HG03095 (cell line): ENCODE measurements around the gene TBC1D14.
"Not testable (repeated sequence)": the region's sequence is repeated elsewhere in the genome, so short reads cannot be mapped to it uniquely, and the experiment has no call there.

Experiments used
- ATAC-seq: cut with Tn5 transposase; IDR thresholded peaks from one replicate; pipeline ENCODE4 v1.9.1; 2021; ENCODE audit warnings: moderate library complexity; ENCODE audit not compliant: unreplicated experiment

The TBC1D14 gene

DNA sequence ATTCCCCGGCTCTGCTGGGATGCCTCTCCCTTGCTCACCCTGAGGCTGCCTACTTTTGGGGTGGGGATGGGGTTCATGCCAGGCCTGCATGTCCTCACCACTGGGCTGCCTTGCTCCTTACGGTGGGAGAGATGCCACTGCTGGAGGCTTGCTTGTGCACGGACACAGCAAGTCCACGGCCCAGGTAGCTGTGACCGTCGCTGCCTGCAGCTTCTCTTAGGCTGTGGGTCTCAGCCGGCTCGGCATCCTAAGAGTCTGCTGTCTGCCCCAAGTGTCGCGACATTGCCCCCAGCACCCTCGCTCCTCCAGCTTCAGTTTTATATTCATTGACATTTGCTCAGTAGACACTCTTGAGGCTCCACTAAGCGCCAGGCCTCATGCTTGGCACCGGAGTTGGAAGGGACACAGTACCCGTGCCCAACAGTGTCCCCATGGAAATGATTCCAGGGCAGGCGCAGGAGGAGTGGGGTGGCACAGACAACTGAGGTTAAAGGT is 58.3 kb downstream of the TBC1D14 start:
- no peak for ATAC-seq

DNA sequence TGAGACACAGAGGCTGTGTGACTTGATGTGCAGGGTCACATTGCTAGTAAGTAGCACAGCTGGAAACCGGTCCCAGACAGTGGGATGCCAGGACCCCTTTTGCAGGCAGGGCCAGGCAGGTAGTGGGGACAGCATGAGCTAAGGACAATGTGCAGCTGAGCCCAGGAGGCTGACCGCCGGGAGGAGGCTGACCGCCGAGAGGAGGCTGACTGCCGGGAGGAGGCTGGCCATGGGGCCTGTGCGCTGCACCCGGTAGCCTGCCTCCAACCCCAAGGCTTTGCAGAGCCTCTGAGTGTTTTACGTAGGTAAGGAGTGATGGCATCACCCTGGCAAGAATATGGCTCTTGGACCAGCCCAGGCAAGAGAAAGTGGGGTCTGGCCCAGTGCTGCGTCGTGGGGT is 58.9 kb downstream of the TBC1D14 start:
- no peak for ATAC-seq

DNA sequence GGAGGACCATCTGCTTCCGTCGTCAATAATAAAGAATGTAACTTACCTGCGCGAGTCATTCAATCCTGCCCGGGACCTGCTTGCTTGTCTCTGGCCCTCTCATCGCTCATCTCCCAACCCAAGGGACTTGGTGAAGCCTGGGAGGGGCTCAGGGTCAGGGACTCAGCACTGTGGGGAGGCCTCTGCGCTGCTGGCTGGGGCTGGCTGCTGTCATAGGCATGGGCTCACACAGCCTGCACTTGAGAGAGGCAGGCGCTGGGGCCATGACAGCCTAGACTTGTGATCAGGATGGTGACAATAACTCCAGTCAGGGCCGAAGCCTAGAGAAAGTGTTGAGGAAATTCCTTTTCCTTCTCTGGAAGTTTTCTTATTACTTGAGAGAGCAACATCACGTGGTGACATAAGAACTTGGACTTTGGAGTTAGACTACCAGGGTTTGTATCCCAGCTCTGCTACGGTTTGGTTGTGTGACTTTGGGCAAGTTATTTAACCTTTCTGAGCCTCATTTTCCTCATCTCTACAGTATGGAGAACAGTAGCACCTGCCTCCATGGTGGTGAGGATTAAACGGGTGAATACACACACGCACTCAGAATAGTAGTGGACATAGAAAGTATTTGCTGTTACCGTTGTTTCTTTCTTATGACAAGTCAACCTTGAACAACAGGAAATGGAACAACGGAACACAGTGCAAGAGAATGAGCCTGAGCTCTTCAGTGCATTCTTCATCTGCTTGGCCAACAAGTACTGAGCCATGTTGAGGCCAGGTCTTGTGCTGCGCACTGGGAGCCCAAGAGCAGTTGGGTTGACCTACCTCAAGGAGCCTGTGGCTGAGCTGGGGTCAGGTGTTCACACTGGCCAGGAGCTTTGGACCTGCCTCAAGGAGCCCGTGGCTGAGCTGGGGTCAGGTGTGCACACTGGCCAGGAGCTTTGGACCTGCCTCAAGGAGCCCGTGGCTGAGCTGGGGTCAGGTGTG is 60.5 kb downstream of the TBC1D14 start:
- peak; percentile 78 for ATAC-seq

DNA sequence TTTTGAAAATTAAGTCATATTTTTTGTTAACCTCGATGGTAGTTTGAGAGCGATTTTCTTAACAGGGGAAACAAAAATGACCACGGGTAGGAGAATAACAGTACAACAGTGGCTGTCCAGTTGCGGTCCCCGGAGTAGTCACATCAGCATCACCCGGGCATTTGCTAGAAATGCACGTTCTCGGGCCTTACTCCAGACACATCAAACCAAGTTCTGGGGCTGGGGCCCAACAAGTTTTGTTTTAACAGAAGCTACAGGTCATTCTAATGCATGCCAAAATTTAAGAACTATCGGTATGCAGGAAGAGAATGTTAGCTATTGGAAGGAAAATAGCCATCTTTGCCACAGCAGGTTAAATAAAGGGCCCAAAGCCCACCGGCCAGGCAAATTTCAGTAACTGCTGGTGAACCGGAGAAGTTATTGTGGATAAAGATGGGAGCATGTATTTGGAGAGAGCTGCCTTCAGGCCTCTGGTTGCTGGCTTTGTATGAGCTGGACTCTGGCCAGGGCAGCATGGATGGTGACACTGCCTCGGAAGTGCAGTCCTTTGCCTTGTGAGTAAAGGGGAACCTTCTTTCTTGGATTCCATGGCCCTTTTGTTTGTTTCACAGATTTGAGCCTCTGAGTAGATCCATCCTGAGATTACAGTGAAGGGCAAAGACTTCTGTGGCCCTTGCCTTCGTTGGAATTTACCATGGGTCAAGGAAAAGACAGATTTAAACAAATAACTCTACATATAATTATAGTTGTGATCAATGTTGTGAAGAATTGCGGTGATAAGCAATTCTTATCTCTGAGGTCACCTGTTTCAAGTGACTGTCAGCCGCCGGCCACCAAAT is 62.1 kb downstream of the TBC1D14 start:
- ATAC-seq: no peak

DNA sequence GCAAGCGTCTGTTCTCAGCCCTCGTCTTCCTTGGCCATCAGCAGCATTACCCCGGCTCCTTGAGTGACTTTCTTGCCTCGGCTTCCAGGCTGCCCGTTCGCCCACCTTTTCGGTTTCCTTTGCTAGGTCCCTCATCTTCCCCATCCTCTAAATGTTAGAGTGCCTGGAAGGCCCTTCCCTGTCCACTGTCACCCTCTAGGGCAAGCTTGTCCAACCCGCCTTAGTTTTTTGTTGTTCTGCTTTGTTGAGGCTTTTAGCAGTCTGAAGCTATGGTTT is 62.7 kb downstream of the TBC1D14 start:
- ATAC-seq: no peak

DNA sequence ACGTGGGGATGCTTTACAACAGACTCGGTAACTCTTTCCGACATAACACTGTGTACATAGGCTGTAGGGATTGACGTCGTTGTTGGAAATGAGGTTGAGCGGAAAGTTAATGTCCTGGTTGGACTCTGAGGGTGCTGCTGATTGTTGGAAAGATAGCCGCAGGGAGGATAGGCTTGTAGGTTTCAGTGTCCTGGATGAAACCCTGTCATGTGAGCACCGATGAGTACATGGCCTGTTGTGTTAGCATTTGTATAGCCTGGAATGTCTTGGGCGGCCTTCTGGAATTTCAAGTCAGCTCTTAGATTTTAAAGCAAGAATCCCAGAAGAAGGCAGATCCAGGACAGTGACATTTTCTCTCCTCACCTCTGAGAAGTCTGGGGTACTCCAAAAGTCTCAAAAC is 63.3 kb downstream of the TBC1D14 start:
- ATAC-seq: no peak

DNA sequence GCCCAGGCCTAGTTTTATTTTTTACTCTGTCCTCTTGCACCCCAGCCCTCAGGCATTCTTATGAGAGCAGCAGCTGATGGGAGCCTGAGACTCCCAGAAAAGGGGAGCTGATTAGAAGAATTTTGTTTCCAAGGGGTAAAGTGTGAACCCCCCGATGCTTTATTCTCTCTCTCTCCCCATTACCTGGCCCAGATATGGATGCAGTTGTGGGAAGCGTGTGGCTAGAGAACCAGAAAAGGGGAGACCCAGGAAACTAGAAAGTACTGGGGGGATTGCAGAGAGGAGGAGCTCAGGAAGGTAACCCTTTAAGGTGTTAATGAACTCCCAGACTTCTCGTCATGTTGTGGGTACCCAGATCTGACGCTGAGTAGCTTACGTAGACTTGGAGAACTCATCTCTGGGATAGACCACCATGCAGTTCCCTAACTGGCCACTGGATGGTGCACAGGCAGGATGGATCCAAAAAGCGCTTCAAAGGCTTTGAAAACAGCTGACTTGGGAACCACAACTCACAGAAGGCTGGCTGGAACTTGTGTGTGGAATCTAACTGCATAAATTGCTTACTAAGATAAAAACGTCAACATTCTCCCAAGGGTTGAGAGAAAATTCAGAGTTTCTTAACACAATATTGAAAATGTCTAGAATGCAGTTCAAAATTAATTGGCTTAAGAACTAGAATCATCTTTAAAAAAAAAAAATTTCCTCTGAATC is 64.7 kb downstream of the TBC1D14 start:
- peak; percentile 56 for ATAC-seq

DNA sequence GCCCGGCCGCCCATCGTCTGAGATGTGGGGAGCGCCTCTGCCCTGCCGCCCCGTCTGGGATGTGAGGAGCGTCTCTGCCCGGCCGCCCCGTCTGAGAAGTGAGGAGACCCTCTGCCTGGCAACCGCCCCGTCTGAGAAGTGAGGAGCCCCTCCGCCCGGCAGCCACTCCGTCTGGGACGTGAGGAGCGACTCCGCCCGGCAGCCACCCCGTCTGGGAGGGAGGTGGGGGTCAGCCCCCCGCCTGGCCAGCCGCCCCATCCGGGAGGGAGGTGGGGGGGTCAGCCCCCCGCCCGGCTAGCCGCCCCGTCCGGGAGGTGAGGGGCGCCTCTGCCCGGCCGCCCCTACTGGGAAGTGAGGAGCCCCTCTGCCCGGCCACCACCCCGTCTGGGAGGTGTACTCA is 68.2 kb downstream of the TBC1D14 start:
- ATAC-seq: not testable (repeated sequence)

DNA sequence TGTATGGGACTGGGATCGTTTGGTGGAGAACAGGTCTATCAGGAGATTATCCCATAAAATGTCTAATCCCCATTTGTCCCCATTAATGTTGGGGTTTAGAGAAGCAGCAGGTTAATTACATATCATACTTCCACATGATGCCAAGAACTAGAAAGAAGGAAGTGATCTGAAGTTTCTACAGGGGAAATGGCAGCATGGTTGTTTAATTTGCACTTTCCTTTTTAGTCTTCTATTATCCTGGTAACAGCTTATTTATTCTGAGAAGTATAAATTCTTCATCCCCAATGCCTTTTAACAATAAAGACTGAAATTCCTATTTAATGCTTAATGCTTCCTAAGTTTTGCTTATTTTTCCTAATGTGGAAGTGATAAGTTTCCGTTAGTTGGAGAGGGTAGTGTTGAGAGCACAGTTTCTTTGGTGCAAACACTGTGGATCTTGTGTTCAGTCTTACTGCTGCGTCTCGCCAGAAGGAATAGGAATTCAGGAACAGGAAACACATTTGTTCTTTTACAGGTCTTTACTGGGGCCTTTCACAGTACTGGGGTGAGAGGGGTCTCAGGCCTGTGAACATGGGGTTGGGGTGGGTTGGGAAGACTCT is 74.0 kb downstream of the TBC1D14 start:
- ATAC-seq: no peak

DNA sequence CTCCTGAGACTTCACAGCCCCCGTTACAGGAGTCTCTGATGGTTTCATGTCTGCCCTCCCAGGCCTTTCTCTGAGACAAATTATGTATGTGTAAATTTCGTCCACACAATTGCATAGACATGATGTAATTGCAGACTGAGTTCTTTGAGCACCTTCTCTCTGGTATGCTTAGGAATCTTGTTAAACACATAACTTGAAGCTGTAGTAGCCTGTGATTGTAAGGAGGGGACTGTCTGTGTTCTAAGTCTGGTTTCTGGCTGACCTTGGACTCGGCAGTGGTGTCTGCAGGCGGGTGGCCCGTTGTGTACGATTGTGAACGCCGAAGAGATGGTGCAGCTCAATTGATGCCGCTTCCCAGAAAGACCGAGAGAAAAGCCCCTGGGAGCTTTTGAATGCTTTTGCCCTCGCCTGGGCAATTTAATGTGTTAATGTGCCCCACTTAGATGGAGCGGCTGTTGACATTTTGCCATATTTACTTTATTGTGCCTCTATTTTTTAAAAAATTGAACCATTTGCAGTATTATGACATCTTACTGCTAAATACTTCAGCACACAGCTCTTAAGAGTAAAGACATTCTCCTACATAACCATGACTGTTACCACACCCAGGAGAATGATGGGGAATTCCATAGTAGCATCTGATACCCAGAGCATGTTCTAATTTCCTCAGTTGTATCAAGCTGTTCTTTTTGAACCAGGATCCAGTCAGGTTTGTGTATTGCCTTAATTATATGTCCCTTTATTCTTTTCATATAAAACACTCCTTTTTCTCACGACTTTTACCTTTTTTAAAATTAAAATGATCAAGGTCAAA is 75.2 kb downstream of the TBC1D14 start:
- ATAC-seq: no peak

DNA sequence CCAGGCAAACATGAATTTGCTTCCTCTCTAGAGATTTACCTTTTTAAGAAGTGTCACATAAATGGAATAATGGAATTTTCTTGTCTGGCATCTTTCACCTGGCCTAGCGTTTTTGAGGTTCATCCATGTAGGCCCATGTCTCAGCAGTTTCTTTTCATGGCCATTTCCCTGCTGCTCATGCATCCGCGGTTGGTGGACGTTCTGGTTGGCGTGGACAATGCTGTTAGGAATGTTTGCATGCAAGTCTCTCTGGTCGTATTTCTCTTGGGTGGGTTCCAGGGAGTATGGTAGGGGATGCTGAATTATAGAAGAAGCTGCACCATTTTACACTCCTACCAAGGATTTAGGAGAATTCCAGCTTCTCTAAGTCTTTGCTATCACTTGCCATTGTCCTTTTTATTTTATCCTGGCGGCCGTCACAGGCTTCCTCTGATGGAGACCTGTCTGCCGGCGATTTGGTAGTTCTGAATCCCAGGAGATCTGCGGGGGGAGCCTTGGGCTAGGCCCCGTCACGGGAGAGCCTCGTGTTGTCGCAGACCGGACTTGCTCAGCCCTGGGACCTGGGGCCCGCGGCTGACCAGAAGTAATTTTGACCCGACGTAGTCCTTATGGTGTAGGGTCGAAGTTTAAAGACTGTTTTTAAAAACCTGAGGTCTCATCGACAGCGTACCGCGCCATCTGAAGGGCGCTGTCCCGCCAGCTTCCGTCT is 76.6 kb downstream of the TBC1D14 start:
- ATAC-seq: peak; percentile 12

DNA sequence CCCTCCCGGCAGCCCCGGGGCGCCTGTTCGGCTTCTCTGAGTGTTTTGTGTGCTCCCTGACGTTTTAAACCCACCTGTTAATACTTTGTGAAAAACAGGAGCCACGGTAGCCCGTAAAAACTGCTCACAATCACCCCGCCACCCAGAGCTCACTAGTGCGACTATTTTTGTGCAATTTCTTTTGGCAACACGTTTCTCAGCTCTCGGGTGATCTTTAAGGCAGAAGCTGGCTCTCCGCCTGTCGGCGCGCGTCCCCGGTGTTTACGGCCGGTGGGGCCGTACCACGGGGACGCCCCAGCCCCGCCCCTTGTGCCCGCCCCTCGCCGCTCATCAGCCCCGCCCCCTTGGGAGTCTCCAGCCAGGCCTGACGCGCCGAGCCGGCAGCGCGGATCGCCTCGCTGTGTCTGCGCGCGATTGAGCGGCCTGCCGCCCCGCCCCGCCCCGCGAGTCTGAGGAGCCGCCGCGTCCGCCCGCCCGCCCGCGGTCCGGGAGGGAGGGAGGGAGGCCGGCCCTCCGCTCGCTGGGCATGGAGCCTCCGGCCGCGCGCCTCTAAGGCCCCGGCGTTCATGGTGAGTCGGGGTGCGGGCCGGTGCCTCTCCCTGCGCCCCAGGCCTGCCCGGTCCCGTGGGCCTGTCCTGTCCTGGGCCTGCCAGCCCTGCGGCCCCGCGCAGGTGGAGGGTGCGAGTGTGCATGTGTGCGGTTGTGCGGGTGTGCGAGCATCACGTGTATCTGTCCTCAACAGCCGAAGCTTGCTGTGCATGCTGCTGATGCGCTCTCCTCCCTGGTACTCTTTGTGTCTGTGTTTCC is 77.4 kb downstream of the TBC1D14 start:
- peak; percentile 67 for ATAC-seq

DNA sequence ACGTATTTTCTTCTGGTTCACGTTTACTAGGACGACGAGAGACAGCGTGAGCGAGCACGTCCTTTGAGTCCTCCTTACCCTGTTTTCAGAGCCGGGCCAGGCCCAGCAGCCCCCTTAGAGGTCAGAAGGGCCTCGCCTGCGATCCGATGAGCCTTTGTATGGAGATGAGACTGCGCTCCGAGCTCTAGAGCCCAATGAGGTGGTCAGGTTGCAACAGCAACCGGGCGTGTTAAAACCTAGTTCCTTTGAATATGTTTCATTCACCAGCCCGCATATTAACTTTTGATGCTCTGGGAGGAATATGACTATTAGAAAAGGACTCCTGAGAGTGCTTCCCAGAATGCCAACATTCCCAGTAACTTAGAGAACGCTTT is 77.9 kb downstream of the TBC1D14 start:
- peak; percentile 6 for ATAC-seq

DNA sequence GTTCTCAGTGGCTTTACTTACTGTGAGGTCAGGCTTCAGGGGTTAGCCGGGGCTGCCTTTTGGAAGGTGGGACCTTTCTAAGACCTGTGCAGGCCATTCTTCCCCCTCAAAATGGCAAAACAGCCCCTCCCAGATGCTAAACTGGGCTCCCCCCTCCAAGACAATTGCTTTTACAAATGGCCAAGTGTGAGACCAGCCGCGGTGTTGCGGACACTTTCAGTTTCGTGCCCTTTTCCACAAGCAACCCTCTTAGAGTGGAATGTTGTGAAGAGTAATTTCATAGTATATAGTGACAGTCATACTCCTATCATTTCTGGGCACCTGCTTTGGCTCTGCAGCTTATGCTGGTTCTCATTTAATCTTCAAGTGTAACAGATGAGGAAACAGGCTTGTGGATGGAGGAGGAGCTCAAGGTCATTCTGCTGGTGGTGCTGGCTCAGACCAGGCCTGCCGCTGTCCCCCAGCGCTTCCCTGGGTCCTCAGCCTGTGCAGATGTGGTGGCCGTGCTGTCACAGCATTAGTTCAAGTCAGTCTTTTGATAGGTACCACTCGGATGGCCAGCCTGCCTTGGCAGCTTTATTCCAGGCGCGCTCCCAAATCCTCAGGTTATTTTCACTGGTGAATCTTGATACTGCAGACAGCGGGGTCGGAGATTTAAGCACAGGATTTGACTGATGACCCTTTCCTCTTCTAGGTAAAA is 78.5 kb downstream of the TBC1D14 start:
- ATAC-seq: no peak

DNA sequence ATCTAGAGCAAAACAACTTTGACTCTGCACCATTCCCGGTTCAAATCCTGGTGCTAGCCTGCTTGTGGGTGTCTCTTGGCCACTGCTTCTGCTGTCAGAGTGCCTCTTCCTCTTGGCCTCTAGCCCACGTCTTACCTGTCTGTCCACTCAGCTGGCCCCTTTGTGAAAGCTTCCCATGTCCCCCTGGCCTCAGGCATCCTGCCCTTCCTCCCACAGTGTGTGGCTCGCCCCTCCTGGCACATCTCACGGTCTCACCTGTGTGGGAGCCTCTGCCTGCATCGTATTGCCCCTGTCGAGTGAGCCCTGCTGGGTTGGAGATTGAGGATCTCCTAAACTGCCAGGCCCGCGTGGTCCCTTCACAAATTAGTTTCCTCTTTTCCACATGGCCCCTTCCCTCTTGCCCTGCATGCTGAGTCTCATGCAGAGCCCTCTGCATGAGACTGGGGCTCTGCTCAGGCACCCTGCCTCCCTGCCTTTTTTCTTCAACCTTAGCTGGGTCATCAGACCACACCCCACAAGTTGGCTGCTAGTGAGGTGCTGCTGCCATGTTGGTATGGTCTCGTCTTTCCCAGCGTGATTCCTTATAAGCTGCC is 79.8 kb downstream of the TBC1D14 start:
- no peak for ATAC-seq

DNA sequence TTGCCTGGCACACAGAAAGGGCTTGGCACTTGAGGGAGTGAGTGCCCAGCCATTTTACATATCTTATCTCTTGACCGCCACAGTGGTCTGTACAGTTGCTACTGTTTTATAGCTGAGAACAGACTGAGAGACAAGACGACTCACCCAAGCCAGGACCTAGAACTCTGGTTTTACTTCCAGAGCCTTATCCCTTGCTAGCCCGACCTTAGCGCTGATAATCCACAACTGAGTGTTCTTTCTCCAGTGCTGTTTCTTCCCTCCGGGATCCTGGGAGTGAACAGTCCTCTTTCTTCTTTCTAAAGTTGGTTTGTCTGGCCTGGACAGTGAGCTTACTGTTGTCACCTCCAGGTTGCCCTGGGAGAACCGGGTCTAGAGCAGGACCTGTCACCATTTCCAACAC is 81.0 kb downstream of the TBC1D14 start:
- no peak for ATAC-seq

DNA sequence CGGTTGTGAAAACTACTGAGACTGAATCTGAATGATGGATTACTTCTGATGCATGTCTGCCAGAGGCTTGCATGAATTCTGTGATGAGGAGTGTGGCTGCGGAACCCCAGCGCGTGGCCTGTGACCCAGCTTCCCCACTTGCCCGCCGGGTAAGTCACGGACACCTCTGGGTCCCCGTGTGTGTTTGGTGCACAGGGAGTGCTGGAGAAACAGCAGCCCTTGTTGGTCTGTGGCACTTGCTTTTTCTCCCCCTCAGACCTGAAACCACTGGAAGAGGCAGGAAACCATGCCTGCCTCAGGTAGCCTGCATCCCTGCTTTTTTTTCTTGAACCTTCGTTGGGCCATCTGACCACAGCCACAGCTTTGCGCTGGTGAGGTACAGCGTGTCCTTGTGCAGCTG is 81.6 kb downstream of the TBC1D14 start:
- no peak for ATAC-seq
